IPS-11a (cell line): ENCODE data around the gene ATF1.
A peak's percentile ranks its signal among the peaks of the same experiment; 100 is the strongest.
"Not testable (repeated sequence)": the region's sequence is repeated elsewhere in the genome, so short reads cannot be mapped to it uniquely, and the experiment has no call there.

Source experiments
- H3K4me3 ChIP-seq: one replicate; pipeline ENCODE4 v1.5.1; 2013; ENCODE audit warnings: low read depth, low read length, control low read depth

Gene ATF1

DNA sequence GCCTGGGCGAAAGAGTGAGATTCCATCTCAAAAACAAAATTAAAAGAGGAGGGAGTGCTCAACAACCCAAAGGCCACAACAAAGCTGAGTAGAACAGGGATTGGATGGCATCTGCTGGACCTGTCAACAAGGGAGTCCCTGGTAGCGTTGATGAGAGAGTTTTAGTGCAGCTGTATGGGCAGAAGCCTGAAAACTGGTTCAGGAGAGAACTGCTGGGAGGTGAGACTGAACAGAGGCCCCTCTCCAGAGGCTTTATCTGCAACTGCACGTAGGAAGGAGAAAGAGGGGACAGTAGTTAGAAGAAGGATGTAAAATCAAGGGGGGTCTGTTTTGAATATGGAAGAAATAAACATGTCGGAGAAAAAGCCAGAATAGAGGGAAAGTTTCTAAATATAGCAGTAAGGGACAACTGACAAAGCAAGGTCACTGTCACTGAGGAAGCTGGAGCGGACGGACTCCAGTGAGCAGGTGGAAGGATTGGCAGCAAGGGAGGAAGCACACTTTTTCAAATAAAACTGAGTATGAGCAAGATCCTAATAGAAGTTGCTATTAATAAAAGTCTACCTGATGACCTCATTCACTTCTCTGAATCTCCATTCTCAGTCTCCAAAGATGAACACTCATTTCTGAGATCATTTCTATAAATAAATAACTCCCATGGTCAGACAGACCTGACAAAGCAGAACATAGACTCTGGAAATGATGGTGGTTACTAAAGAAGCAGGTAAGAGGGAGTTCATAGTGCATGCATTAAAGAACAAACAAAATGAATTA lies 11.8 kb upstream of the ATF1 start:
- no peak overlapping the region for H3K4me3 ChIP-seq

DNA sequence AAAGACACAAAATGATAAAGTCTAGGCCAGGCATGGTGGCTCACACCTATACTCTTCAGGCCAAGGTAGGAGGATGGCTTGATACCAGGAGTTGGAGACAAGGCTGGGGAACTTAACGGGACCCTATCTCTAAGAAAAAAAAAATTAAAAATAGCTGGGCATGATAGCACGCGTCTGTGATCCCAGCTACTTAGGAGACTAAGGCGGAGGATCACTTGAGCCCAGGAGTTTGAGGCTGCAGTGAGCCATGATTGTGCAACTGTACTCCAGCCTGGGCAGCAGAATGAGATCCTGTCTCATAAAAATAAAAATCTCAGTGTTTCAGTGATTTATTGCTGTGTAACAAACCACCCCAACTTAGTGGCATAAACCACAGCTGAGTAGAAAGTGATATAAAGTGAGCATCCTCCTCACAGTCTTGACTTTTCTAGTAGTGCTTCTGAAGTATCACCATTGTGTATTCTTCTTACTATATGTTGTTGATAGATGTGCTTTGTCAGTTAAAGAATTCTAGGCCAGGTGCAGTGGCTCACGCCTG lies 10.6 kb upstream of the ATF1 start:
- no peak overlapping the region for H3K4me3 ChIP-seq

DNA sequence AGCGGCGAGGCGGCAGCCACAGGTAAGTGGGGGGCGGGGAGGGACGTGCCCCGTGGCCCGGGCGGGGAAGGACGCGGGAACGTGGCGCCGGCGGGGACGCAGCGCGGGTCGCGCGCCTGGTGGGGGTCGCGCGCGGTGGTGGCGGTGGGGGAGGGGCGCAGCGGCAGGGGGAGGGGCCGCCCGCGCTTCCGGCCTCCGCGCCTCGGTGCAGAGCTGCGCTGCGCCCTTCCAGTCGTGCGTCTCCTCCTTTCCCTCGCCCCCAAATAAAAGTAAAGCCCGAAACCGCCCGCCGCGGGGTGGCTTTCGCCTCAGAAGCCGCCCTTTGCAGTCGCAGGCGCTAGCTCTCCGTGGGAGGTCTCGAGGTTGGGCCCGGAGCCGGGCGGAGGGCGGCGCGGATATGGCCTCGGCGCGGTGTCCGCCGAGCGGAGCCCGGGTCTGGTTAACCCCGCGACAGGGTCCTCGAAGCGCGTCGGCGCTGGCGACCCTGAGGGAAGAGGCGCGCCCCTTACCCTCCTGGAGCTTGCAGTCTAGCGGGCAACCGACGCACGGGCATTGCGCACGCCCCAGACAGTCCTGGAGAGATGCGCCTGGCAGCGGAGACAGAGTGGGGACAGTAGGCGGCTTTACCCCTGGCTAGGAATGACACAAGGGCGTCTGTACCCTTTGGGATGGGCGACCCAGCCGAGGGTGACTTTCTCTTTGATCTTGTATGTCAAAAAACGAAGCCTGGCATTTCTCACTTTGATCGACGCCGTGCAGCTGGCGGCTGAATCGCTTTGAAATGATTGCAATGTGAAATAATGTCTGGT lies 589 bp downstream of the ATF1 start:
- H3K4me3 ChIP-seq, result peak overlapping the region; percentile 84

DNA sequence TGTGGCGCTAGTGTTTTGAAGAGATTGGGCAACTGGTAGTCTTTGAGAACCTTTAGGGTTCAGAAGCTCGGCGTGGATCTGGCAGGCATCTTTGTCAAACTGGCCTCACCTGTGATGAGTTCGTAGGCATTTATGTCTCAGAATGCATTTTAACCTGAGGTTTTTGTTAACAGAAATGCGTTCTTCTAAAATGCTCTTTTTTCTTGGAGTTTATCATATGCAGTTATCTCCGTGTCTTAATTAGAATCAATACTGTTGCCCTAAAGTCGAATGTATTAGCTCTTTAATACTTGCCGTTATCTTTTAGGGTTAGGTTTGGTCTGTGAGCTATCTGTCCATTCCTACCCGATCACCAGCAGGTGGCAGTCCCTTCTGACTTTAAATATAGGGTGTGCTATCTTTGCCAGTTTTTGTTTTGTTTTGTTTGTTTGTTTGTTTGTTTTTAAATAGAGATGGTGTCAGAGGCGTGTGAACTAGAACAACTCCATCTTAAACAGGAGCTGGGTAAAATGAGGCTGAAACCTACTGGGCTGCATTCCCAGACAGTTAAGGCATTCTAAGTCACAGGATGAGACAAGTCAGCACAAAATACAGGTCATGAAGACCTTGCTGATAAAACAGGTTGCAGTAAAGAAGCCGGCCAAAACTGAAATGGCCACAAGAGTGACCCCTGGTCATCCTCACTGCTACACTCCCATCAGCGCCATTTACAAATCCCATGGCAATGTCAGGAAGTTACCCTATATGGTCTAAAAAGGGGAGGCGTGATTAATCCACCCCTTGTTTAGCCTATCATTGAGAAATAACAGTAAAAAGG lies 1.4 kb downstream of the ATF1 start:
- peak overlapping the region; percentile 84 for H3K4me3 ChIP-seq

DNA sequence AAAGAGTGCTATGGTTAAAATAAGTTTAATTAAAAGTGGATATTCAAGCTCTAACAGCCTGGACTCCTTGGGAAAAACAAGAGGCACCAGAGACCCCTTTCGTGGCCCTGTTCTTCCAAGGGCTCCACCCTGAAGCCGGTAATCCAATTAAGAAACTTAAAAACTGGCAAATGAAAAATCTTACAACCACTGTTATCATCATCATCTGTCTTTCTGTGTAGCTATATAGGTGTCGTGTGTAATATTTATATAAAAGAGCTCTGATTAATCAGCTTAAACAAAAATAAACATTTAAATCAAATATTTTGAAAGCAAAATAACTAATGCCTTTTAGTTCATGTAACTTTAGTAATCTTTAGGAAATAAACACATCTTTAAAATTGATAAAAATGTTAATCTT lies 4.5 kb downstream of the ATF1 start:
- no peak overlapping the region for H3K4me3 ChIP-seq

DNA sequence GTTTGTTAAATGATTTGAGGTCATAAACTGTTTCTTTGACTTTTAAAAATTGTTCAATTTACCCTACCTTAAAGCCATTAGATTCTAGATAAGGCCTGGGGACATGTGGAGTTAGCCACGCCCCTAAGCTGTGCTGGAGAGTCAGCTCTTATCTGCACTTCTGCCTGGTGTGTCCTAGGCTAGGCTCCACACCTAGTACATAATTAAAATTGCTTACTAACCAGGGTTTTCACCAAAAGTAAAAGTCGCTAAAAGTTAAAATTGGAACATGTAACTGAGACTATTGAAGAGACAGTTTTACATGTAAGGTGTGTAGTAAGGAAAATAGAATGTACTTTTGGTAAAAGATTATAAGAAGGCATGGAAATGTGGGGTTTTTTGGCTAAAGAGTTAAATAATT lies 4.9 kb downstream of the ATF1 start:
- H3K4me3 ChIP-seq, result not testable (repeated sequence)

DNA sequence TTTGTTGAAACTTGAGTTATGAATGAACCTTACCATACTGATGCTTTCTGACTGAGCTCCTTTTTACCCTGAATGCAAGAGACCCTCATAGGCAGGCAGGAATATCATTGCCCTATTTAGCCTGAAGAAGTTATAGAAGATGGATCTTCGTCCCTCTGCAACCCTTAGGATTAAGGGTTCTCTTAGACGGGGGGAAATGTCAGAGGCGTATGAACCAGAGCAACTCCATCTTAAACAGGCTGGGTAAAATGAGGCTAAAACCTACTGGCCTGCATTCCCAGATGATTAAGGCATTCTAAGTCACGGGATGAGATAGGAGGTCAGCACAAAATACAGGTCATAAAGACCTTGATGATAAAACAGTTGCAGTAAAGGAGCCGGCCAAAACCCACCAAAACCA lies 7.5 kb downstream of the ATF1 start:
- H3K4me3 ChIP-seq, result no peak overlapping the region

DNA sequence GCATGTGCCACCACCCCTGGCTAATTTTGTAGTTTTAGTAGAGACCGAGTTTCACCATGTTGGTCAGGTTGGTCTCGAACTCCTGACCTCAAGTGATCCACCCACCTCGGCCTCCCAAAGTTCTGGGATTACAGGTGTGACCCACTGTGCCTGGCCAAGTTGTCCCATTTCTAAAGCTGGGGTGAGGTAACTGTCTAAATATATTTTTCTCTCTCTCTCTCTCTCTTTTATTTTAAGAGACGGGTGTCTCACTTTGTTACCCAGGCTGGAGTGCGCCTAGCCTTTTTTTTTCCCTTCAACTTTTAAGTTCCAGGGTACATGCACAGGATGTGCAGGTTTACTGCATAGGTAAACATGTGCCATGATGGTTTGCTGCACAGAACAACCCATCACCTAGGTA lies 8.6 kb downstream of the ATF1 start:
- no peak overlapping the region for H3K4me3 ChIP-seq

DNA sequence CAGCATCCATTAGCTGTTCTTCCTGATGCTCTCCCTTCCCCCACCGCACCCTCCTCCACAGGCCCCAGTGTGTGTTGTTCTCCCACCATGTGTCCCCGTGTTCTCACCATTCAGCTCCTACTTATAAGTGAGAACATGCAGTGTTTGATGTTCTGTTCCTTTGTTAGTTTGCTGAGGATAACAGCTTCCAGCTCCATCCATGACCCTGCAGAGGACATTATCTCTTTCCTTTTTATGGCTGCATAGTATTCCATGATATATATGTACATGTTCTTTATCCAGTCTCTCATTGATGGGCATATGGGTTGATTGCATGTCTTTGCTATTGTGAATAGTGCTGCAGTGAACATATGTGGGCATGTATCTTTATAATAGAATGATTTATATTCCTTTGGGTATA lies 9.0 kb downstream of the ATF1 start:
- no peak overlapping the region for H3K4me3 ChIP-seq

DNA sequence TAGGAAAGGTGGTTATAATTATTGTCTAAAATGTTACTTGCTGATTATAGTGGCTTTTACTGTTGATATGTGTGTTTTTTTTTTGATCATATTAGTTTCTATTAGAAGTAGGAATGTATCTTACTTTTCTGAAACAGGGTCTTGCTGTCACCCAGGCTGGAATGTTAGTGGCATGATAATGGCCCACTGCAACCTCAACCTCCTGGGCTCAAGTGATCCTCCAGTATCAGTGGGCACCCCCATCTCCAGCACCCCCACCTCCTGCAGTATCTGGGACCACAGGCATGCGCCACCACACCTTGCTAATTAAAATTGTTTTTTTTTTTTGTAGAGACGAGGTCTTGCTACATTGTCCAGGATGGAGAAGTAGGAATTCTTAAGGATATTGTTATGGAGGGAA lies 11.3 kb downstream of the ATF1 start:
- no peak overlapping the region for H3K4me3 ChIP-seq

DNA sequence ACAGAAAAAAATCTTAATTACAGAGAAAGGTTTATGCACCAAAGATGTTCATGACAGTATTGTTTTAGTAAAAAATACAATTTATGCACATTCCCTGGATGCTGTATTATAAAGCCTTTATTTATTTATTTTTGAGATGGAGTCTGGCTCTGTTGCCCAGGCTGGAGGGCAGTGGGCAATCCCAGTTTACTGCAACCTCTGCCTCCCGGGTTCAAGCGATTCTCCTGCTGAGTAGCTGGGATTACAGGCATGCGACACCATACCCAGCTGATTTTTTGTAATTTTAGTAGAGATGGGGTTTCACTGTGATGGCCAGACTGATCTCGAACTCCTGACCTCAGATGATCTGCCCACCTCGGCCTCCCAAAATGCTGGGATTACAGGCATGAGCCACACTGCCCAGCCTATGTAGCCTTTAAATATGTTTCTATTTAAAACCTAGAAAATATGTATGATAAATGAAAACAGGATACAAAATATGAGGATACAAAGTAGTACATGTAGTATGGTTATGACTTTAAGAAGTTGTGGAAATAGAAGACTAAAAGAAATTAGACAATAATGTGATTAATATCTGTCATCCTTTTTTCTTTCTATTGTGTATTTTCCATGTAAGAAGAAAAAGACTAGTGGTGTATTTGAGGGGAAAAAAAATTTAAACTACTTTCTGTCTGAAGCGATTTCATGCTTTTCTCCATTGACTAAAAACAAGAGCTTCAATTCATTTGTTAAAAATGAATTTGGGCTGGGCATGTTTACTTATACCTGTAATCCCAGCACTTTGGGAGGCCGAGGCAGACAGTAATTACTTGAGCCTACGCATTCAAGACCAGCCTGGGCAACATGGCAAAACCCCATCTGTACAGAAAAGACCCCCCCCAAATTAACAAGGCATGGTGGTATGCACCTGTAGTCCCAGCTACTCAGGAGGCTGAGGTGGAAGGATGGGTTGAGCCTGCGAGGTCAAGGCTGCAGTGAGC lies 13.1 kb downstream of the ATF1 start:
- H3K4me3 ChIP-seq, result no peak overlapping the region

DNA sequence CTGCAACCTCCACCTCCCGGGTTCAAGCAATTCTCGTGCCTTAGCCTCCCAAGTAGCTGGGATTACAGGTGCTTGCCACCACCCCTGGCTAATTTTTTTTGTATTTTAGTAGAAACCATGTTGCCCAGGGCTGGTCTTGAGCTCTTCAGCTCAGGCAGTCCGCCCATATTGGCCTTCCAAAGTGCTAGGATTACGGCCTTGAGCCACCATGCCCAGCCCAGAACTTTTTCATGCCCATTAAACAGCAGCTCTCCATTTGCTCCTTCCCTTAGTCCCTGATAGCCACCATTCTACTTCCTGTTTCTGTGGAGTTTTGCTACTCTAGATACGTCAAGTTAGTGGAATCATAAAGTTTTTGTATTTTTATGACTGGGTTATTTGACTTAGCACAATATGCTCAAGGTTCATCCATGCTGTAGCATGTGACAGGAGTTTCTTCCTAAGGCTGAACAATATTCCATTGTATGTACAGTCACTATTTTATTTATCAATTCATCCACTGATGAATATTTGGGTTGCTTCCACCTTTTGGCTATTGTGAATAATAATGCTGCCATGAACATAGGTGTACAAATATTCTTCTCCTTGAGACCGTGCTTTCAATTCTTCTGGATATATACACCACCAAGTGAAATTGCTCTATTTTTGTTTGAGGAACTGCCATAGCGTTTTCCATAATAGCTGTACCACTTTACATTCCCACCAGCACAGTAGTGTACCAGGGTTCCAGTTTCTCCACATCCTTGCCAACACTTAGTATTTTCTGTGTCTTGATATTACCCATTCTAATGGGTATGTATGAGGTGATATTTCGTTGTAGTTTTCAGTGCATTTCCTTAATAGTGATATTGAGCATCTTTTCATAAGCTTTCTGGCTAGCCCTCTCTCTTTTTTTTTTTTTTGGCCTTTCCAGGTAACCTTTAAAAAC lies 15.0 kb downstream of the ATF1 start:
- no peak overlapping the region for H3K4me3 ChIP-seq

DNA sequence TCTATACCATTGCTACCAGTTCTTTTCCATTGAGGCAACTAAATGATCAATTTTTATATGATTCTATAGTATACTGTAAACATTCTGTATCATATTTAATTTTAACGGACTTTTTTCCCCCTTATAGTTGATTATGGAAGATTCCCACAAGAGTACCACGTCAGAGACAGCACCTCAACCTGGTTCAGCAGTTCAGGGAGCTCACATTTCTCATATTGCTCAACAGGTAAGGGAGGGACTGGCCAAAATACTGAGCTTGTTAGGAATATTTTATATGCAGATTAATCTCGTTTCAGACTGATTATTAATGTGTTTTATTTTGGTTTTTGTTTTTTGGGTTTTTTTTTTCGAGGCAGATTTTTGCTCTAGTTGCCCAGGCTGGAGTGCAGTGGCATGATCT lies 16.1 kb downstream of the ATF1 start:
- H3K4me3 ChIP-seq, result no peak overlapping the region

DNA sequence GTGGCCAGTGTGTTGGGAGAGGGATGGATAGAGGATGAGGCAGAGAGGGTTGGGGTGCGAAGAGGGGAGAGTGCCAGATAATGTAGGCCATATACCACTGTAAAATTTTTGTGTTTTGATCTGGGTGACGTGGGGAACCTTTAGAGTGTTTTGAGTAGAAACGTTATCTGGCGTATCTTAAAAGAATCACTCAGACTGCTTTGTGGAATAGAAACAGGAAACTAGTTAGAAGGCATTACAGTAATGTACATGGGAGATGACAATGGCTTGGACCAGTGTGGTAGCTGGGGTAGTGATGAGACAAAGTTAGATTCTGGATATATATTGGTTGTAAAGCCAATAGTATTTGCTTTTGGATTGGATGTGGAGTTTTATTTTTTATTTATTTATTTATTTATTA lies 20.6 kb downstream of the ATF1 start:
- H3K4me3 ChIP-seq, result no peak overlapping the region

DNA sequence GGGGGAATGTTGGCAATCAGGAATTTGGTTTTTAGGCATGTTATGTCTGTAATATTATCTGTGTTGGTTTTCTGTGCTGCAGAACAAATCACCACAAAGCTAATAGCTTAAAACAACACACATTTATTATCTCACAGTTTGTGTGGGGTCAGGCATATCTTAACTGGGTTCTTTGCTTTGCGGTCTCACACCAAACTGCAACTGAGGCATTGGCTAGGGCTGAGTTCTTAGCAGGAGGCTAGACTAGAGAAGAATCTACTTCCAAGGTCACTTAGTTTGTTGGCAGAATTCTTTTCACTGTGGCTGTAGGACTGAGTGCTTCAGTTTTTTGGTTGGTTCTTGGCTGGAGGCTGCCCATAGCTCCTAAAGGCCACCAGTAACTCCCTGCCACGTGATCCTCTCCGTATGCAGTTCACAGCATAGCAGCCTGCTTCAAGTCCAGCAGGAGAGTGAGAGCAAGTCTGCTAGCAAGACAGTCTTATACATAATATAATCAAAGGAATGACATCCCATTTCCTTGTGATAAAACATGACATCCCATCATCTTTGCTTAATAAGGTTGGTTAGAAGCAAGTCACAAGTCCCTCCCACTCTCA lies 21.6 kb downstream of the ATF1 start:
- no peak overlapping the region for H3K4me3 ChIP-seq

DNA sequence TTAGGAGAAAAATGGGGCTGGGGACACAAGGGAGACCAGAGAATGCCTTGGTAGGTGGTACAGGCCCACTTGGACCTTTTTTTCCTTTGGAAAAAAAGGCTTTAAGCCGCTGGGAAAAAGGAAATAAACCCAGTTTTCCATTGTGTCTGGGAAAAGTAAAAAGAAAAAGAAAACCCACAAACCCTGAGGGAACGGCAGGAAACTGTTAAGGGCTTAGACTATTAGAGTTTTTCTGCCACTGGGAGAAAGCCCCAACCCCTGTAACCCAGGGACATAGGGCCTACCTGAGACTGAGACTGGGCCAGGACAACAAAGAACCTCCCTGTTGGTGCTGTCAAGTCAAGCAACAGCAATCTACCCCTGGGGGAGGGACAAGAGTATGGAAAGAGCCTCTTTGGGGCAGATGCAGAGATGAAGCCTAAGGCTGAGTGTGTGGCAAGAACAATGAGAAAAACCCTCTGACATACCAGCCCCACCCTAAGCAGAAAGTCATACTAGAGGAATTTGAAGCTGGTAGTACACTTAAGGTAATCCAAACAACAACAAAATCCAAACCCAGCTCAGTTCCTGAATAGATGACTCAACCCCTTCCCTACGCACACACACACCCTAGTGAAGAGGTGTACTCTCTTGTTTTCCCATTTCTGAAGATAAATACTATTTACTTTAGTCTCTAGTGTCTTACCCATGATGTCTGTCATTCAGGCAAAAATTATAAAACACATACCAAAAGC lies 22.8 kb downstream of the ATF1 start:
- no peak overlapping the region for H3K4me3 ChIP-seq

DNA sequence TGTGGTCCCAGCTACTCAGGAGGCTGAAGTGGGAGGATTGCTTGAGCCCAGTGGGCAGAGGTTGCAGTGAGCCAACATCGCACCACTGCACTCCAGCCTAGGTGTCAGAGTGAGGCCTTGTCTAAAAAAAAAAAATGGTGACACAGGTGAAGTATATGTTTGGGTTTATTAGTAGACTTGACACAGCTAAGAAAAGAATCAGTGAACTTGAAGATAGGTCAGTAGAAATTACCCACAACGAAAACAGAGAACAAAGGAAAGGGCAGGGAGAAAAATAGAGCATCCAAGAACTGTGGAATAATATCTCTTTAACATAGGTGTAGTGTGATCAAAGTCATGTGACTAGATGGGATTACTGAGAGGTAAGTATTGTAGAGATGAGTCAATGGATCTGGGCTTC lies 23.7 kb downstream of the ATF1 start:
- no peak overlapping the region for H3K4me3 ChIP-seq

DNA sequence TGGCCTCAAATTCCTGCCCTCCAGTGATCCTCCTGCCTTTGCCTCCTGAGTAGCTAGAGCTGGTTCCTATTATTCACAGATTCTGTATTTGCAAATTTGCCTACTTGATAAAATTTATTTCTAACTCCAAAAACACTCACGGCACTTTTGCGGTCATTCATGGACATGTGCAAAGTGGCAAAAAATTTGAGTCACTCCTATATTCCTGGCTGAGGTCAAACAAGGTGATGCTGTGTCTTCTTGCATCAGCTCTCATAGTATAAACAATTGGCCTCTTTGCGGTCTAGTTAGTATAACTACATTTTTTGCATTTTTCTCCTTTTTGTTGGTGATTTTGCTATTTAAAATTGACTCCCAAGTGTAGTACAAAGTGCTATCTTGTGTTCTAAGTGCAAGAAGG lies 24.7 kb downstream of the ATF1 start:
- no peak overlapping the region for H3K4me3 ChIP-seq
